PC-3 (cell line): Measurements from ENCODE around the gene MPST. TPM values are rescaled to one million over a fixed set of nuclear protein-coding genes. Genes with fewer than 3 reads are reported as not detected.

ENCODE experiments used
- ATAC-seq: fragments of 200-7000 bp; cut with Tn5 transposase; 2 replicates; pipeline ENCODE4 v1.9.1; 2020; ENCODE audit warnings: mild to moderate bottlenecking, moderate library complexity
- BruUV-seq: library from RNA; stranded (reverse); fragments of 400-500 nt; replicated peaks from 2 replicates; lab custom pipeline; 2021; lab: Mats Ljungman, UMichigan
- CTCF ChIA-PET: fragments of 300-600 bp; sonication (Branson Sonifier 250); formaldehyde crosslinking; loops from one replicate; lab custom pipeline; 2022; ENCODE audit warnings: antibody characterized with exemption; lab: Charles Lee
- POLR2A ChIA-PET: fragments of 300-600 bp; sonication (Branson Sonifier 250); formaldehyde crosslinking; loops from one replicate; lab custom pipeline; 2022; ENCODE audit warnings: antibody characterized with exemption; ENCODE audit not compliant: unreplicated experiment; lab: Charles Lee
- DNase-seq: peaks from one replicate; pipeline ENCODE4 v3.0.0-alpha.2; 2015
- H2AFZ ChIP-seq: fragments of 300-600 bp; sonication (generic); 2 replicates; pipeline ENCODE4 v1.6.0; 2016; ENCODE audit warnings: antibody characterized with exemption, low read length
- H3F3A ChIP-seq: fragments of 300-600 bp; sonication (generic); one replicate; pipeline ENCODE4 v1.6.0; 2017; ENCODE audit warnings: antibody characterized with exemption, low read length, control low read depth, mild to moderate bottlenecking; ENCODE audit not compliant: unreplicated experiment
- H3K27ac ChIP-seq: fragments of 300-600 bp; sonication (generic); 2 replicates; pipeline ENCODE4 v1.5.1; 2016; ENCODE audit warnings: mild to moderate bottlenecking, low read length
- H3K27me3 ChIP-seq: fragments of 300-600 bp; sonication (generic); 2 replicates; pipeline ENCODE4 v1.6.1; 2016; ENCODE audit warnings: low read length, mixed read lengths
- H3K36me3 ChIP-seq: fragments of 300-600 bp; sonication (generic); 2 replicates; pipeline ENCODE4 v1.6.1; 2016; ENCODE audit warnings: low read depth, mixed run types, low read length, mixed read lengths
- H3K4me1 ChIP-seq: fragments of 300-600 bp; sonication (generic); 2 replicates; pipeline ENCODE4 v1.5.1; 2016; ENCODE audit warnings: low read length; ENCODE audit not compliant: insufficient read depth
- H3K4me2 ChIP-seq: fragments of 300-600 bp; sonication (generic); 2 replicates; pipeline ENCODE4 v1.6.0; 2016; ENCODE audit warnings: low read length
- H3K4me3 ChIP-seq: fragments of 300-600 bp; sonication (generic); 2 replicates; pipeline ENCODE4 v1.5.1; 2016; ENCODE audit warnings: mild to moderate bottlenecking, low read length, mixed read lengths
- H3K79me2 ChIP-seq: fragments of 300-600 bp; sonication (generic); 2 replicates; pipeline ENCODE4 v1.6.1; 2017; ENCODE audit warnings: low read length, mixed read lengths
- H3K9ac ChIP-seq: fragments of 300-600 bp; sonication (generic); 2 replicates; pipeline ENCODE4 v1.6.0; 2016; ENCODE audit warnings: mild to moderate bottlenecking, low read length
- H3K9me2 ChIP-seq: fragments of 300-600 bp; sonication (generic); replicated peaks from 2 replicates; pipeline ENCODE4 v1.6.1; 2016; ENCODE audit warnings: mixed run types, low read length, mixed read lengths
- H3K9me3 ChIP-seq: fragments of 300-600 bp; sonication (generic); 2 replicates; pipeline ENCODE4 v1.6.1; 2016; ENCODE audit warnings: low read length, mixed read lengths
- H4K20me1 ChIP-seq: fragments of 300-600 bp; sonication (generic); 2 replicates; pipeline ENCODE4 v1.6.1; 2016; ENCODE audit warnings: low read length, mixed read lengths
- EZH2 ChIP-seq: fragments of 300-600 bp; sonication (generic); IDR thresholded peaks from one replicate; pipeline ENCODE4 v1.6.1; 2017; ENCODE audit warnings: antibody characterized with exemption, mild to moderate bottlenecking, low read length; ENCODE audit not compliant: unreplicated experiment
- EZH2phosphoT487 ChIP-seq: fragments of 300-600 bp; sonication (generic); IDR thresholded peaks from 2 replicates; pipeline ENCODE4 v1.6.1; 2018; ENCODE audit warnings: mild to moderate bottlenecking, antibody characterized with exemption, low read length, borderline replicate concordance
- intact Hi-C: fragments of 100-400 bp; cut with micrococcal nuclease; formaldehyde crosslinking; loops from 2 replicates; pipeline ENCODE4 v1.9.0; 2023
- total RNA-seq: library from RNA; depleted of rRNA; stranded (reverse); fragments of >200 nt; gene quantifications from 2 replicates; pipeline ENCODE4 v1.2.3, GENCODE V29; 2014
- TF ChIP-seq, protein P1 (sequence below): fragments of 300-600 bp; sonication (generic); conservative IDR thresholded peaks from 2 replicates; pipeline ENCODE4 v1.5.1; 2017; ENCODE audit warnings: antibody characterized with exemption, low read depth, mild to moderate bottlenecking, low read length

Gene MPST
- total RNA-seq, 1 experiment from 2014 or later = 97.0 TPM

DNA sequence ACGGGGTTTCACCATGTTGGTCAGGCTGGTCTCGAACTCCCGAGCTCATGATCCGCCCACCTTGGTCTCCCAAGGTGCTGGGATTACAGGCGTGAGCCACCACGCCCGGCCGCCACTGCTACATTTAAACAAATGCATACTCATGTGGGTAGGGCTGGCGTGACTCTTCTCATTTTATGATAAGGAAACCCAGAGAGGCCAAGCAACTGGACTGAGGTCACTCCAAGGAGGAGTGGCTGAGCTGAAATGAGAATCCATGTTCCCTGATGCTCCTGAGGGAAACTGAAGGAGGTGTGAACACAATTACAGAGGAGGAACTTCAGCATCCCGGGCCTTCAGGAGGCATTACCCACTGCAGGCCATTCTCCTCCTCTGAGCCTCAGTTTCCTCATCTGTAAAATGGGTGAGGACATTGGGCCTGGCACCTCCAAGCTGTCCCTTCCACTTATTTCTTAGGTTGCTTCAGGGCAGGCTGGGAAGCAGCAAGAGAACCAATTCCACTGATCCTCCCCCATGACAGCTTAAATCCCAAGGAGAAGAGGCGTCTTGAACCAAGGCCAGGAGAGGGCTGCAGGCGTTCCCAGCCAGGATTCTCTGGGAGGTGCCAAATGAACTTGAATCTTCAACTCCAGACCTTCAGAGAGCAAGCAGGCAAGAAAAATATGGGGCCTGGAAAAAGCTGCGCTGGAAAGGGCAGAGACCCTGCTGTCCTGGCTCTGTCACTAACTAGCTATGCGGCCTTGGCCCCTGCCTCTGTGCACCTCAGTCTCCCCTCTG lies 3.2 kb upstream of the MPST start:
- no peaks in the 10 kb centered on the region for H3F3A ChIP-seq
- intact Hi-C loops = no loop called here
- no peaks in the 10 kb centered on the region for H3K27me3 ChIP-seq
- H3K79me2 ChIP-seq = peaks cover 28% of the 10 kb centered on the region
- no peak overlapping the region for H3K9ac ChIP-seq
- no TSS peak for BruUV-seq
- POLR2A ChIA-PET = no interaction called here
- H3K36me3 ChIP-seq = no peaks in the 10 kb centered on the region
- no peak overlapping the region for H3K27ac ChIP-seq
- no peaks in the 10 kb centered on the region for H3K9me3 ChIP-seq
- no peak overlapping the region for H2AFZ ChIP-seq
- CTCF ChIA-PET = no interaction called here
- no peak for TF ChIP-seq EZH2phosphoT487
- TF ChIP-seq, protein P1, sequence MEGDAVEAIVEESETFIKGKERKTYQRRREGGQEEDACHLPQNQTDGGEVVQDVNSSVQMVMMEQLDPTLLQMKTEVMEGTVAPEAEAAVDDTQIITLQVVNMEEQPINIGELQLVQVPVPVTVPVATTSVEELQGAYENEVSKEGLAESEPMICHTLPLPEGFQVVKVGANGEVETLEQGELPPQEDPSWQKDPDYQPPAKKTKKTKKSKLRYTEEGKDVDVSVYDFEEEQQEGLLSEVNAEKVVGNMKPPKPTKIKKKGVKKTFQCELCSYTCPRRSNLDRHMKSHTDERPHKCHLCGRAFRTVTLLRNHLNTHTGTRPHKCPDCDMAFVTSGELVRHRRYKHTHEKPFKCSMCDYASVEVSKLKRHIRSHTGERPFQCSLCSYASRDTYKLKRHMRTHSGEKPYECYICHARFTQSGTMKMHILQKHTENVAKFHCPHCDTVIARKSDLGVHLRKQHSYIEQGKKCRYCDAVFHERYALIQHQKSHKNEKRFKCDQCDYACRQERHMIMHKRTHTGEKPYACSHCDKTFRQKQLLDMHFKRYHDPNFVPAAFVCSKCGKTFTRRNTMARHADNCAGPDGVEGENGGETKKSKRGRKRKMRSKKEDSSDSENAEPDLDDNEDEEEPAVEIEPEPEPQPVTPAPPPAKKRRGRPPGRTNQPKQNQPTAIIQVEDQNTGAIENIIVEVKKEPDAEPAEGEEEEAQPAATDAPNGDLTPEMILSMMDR = no peak
- no peak for TF ChIP-seq EZH2
- ATAC-seq (no peak), DNase-seq (no peak)
- peaks cover 11% of the 10 kb centered on the region; the same call in 1 of the 2 replicates for H3K4me1 ChIP-seq
- no peaks in the 10 kb centered on the region for H4K20me1 ChIP-seq
- H3K9me2 ChIP-seq = no peaks in the 10 kb centered on the region
- H3K4me2 ChIP-seq = no peak overlapping the region
- H3K4me3 ChIP-seq = no peak overlapping the region

DNA sequence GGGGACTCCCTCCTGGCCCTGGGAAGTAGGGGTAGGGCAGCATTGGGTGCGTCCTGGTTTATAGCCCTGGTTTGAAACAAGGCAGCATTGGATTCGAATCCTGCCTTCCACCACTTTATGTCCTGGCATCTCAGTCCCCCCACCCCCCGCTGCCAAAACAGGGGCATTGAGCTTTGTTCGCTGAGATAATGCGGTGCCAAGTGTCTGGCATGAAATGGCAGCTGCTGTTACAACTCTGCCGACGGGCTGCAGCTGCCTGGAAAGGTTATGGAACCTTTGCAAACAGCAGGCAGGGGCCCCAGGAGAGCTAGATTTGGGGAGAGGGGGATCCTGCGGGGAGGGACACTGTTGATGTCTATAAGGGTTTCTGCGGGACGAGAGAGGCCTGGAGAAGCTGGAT lies 2.2 kb upstream of the MPST start:
- Histone ChIP-seq H3K4me3 (no peak overlapping the region), H4K20me1 (no peaks in the 10 kb centered on the region), H3K27me3 (no peaks in the 10 kb centered on the region), H3K9me3 (no peaks in the 10 kb centered on the region), H3K9me2 (no peaks in the 10 kb centered on the region), H2AFZ (no peak overlapping the region), H3K4me2 (no peak overlapping the region), H3K79me2 (peaks cover 28% of the 10 kb centered on the region), H3K4me1 (peaks cover 9% of the 10 kb centered on the region; the same call in 1 of the 2 replicates), H3F3A (no peaks in the 10 kb centered on the region), H3K27ac (no peak overlapping the region), H3K9ac (no peak overlapping the region), H3K36me3 (no peaks in the 10 kb centered on the region)
- DNase-seq (no peak), ATAC-seq (no peak)
- intact Hi-C loops = no loop called here
- POLR2A ChIA-PET = no interaction called here
- no TSS peak for BruUV-seq
- TF ChIP-seq, protein P1 = no peak
- no peak for TF ChIP-seq EZH2phosphoT487
- no peak for TF ChIP-seq EZH2
- CTCF ChIA-PET = no interaction called here
